Bronchial epithelial cell (primary cell): ENCODE measurements around the gene FAM13A. TPM values are rescaled to one million over a fixed set of nuclear protein-coding genes. Genes with fewer than 3 reads are reported as not detected.

ENCODE experiments used
- DNase-seq: peaks from one replicate; pipeline ENCODE4 v3.0.0-alpha.2; 2010; ENCODE audit warnings: low read depth
- FAIRE-seq: peaks from 2 replicates; lab custom pipeline; 2011; peaks lifted over from hg19 to GRCh38; lab: Jason Lieb, UNC
- H3K27me3 ChIP-seq: 2 replicates; pipeline ENCODE4 v1.5.1; 2011; ENCODE audit warnings: low read length; ENCODE audit not compliant: control insufficient read depth, insufficient read depth
- H3K36me3 ChIP-seq: 2 replicates; pipeline ENCODE4 v1.5.1; 2011; ENCODE audit warnings: low read length; ENCODE audit not compliant: control insufficient read depth, insufficient read depth
- H3K4me3 ChIP-seq: 2 replicates; pipeline ENCODE4 v1.5.1; 2011; ENCODE audit warnings: mild to moderate bottlenecking, low read depth, low read length, control low read depth
- total RNA-seq: library from RNA; depleted of rRNA; stranded (reverse); fragments of >200 nt; gene quantifications from 2 replicates; pipeline ENCODE4 v1.2.1, GENCODE V29; 2014
- TF ChIP-seq, protein P1 (sequence below): IDR thresholded peaks from 2 replicates; pipeline ENCODE4 v1.5.1; 2011; ENCODE audit warnings: mild to moderate bottlenecking, moderate library complexity, low read length, control low read depth, inconsistent platforms; ENCODE audit not compliant: insufficient read depth, severe bottlenecking

FAM13A gene
- total RNA-seq, 1 donor from 2014 or later: 5.8 TPM

DNA sequence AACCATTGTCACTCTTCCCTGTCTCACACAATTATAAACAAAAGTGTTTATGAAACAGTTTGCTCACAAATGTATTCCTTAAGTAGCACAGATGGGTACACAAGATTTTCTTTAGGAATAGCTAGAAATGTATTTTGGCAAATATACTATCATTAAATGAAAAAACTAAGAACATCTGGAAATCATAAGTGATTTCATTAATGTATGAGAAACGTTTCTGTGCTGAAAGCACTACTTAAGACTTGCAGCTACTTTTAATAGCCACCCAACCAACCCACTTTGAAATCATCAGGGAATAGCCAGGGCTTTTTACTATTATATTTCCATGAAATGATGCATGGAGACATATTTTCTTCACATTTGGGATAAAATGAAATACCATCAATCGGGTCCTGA, 297.1 kb downstream of the FAM13A start:
- no peaks in the 10 kb centered on the region for H3K36me3 ChIP-seq
- TF ChIP-seq, protein P1, sequence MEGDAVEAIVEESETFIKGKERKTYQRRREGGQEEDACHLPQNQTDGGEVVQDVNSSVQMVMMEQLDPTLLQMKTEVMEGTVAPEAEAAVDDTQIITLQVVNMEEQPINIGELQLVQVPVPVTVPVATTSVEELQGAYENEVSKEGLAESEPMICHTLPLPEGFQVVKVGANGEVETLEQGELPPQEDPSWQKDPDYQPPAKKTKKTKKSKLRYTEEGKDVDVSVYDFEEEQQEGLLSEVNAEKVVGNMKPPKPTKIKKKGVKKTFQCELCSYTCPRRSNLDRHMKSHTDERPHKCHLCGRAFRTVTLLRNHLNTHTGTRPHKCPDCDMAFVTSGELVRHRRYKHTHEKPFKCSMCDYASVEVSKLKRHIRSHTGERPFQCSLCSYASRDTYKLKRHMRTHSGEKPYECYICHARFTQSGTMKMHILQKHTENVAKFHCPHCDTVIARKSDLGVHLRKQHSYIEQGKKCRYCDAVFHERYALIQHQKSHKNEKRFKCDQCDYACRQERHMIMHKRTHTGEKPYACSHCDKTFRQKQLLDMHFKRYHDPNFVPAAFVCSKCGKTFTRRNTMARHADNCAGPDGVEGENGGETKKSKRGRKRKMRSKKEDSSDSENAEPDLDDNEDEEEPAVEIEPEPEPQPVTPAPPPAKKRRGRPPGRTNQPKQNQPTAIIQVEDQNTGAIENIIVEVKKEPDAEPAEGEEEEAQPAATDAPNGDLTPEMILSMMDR: no peak
- H3K4me3 ChIP-seq: no peak overlapping the region
- no peaks in the 10 kb centered on the region for H3K27me3 ChIP-seq
- DNase-seq (no peak), FAIRE-seq (no peak)

DNA sequence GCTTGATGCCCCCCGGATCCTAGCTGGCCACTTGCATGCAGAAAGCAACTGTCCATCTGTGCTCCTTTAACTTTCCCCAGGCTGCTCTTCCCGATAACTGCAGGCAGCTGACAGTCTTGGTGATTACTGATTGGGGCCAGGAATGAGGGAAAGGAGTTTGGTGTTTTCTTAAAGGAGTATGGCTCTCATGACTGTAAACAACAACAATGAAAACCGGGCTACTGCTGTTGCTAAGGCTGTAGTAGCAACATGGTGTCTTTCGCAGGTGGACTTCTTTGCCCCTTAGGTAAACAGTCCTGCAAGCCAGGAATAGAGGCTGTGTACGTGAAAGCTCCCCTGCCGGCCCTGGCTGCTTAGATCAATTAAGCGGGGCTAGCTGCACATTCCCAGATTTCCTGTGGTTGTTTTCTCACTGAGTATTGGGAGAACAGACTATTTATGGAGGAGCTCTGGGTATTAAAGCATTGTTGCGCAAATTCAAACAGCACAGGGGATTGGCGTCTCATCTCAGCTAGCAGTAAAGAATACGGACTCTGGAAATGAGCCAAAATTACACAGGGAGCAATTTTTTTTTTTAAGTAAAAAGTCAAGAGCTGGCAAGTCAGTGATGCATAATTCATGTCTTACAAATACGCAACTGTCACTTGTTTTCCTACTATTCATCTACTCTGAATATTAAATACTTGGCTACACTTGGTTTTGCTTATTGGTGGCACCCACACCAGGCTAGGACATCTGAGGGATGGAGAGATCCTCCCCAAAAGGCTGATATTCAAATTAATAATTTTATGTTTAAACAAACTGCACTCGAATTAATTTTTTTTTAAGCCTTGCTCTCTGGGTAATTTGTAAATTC, 297.7 kb downstream of the FAM13A start:
- FAIRE-seq (no peak), DNase-seq (peak; percentile 75)
- no peaks in the 10 kb centered on the region for H3K27me3 ChIP-seq
- TF ChIP-seq, protein P1: no peak
- H3K4me3 ChIP-seq: no peak overlapping the region
- no peaks in the 10 kb centered on the region for H3K36me3 ChIP-seq

DNA sequence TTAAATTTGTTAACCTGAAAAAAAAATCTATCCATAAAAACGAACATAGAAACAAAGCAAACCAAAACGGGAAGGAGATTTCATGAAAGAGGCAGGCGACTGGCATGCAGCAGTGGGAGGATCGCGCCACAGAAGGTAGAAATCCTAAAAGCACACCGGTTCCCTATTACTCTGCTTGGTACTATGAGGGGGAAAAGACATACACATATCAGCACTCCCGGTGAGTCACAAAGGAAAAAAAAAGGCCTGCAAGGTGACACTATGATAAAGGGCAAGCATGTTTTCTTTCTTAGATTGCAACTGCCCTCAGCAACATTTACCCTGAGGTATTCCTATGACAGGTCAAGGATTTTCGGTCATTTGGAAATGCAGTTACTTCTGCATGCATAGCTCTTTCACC, 298.7 kb downstream of the FAM13A start:
- TF ChIP-seq, protein P1: no peak
- H3K27me3 ChIP-seq: no peaks in the 10 kb centered on the region
- H3K4me3 ChIP-seq: no peak overlapping the region
- FAIRE-seq (no peak), DNase-seq (no peak)
- no peaks in the 10 kb centered on the region for H3K36me3 ChIP-seq

DNA sequence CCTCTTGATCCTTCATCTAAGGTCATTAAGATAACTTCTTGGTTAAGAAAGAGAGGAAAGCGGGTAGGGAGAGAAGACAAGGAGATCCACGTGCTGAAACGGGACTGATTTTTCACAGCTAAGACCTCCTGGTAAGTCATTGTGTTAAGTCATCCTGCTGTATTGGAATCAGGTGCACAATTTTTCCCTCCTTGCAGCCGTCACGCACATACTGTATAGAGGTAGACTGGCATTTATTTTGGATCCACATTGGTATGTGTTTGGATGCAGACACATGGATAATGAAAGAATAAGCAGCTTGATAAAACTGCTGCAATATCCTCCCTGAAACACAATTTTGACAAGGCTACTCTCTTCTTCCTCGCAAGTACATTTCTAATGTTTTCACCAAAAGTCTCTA, 299.2 kb downstream of the FAM13A start:
- FAIRE-seq: no peak
- TF ChIP-seq, protein P1: no peak
- Histone ChIP-seq H3K27me3 (no peaks in the 10 kb centered on the region), H3K36me3 (no peaks in the 10 kb centered on the region), H3K4me3 (no peak overlapping the region)
- no peak for DNase-seq

DNA sequence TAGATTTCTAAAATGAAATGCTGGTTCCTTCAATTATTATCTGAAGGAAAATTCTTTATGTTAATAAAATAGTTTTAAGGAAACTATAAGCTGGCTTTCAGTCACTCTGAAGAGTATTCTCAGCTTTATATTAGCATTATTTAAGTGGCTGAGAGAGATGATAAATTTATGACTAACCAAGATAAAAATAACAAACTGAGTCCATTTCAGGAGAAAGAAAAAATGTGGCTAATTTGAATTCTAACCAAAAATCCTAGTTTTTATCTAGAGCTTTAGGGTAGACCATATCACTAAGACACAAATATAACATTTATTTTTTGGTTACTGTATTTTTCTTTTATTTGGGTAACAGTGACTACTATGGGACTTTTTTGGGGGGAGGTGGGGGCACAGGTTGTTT, 299.9 kb downstream of the FAM13A start:
- TF ChIP-seq, protein P1: no peak
- Histone ChIP-seq H3K27me3 (no peaks in the 10 kb centered on the region), H3K4me3 (no peak overlapping the region), H3K36me3 (no peaks in the 10 kb centered on the region)
- DNase-seq: no peak
- no peak for FAIRE-seq
